ENCODE results near the gene ERBB4. TPM values are rescaled to one million over a fixed set of nuclear protein-coding genes. Genes with fewer than 3 reads are reported as not detected.
A peak's percentile ranks its signal among the peaks of the same experiment; 100 is the strongest.

Gene ERBB4
- total RNA-seq, 2 experiments from 2014 or later = not detected

GRCh38 chr2:212392544-212392943 lies 146.1 kb downstream of the ERBB4 start:
- H3K4me3 Mint-ChIP-seq = no peak overlapping the region
- no peaks in the 10 kb centered on the region for H3K4me1 Mint-ChIP-seq (ENCODE audit: low read depth)
- POLR2A ChIA-PET = no interaction called here
- H3K4me1 ChIP-seq (ENCODE audit: insufficient read depth, low read length) = no peaks in the 10 kb centered on the region
- H3K27me3 Mint-ChIP-seq = no peaks in the 10 kb centered on the region
- no peaks in the 10 kb centered on the region for H3K9me3 ChIP-seq (ENCODE audit: control insufficient read depth in 1 of 2, insufficient read depth in 1 of 2, low read length in 2 of 2)
- no peak for DNase-seq
- no peak overlapping the region for H3K4me3 ChIP-seq (ENCODE audit: low read length)
- H3K36me3 ChIP-seq (ENCODE audit: insufficient read depth, low read length) = no peaks in the 10 kb centered on the region
- H3K36me3 Mint-ChIP-seq (ENCODE audit: low read depth) = no peaks in the 10 kb centered on the region
- no peaks in the 10 kb centered on the region for H3K27me3 ChIP-seq (ENCODE audit: control insufficient read depth in 1 of 2, insufficient read depth in 2 of 2, low read length in 2 of 2)
- H3K27ac Mint-ChIP-seq = no peak overlapping the region
- CTCF ChIA-PET = no interaction called here
- no peak overlapping the region for H3K27ac ChIP-seq (ENCODE audit: low read depth in 1 of 2, low read length in 2 of 2)
- TF ChIP-seq CTCF (IDR thresholded peaks at IDR 0.05) = no peak
- no peak for ATAC-seq (ENCODE audit: poor library complexity)
- intact Hi-C loops (cut with DNase I, micrococcal nuclease) = no loop called here
- H3K9me3 Mint-ChIP-seq = no peaks in the 10 kb centered on the region

DNA sequence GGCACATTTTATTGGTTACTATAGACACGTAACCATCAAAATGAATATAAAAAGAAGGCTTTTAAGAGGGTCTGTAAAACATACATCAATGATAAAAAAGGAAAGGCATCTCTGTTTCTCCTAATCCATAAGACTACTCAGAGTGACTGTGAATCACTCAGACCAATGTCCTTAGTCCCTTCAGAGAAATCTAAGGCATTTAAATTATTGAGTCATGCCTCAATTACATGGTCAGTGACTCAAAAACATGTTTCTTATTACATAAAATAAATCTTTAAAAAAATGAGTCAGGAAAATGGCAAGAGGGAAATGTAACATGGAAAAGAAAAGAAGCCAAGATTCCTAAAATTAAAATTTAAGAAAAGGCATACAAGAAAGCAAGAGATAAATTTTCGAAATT lies 146.6 kb downstream of the ERBB4 start:
- H3K27ac Mint-ChIP-seq = no peak overlapping the region
- no peaks in the 10 kb centered on the region for H3K36me3 ChIP-seq (ENCODE audit: insufficient read depth, low read length)
- H3K27ac ChIP-seq (ENCODE audit: low read depth in 1 of 2, low read length in 2 of 2) = no peak overlapping the region
- no peaks in the 10 kb centered on the region for H3K4me1 ChIP-seq (ENCODE audit: insufficient read depth, low read length)
- H3K4me3 ChIP-seq (ENCODE audit: low read length) = no peak overlapping the region
- POLR2A ChIA-PET = no interaction called here
- no peaks in the 10 kb centered on the region for H3K4me1 Mint-ChIP-seq (ENCODE audit: low read depth)
- no peaks in the 10 kb centered on the region for H3K27me3 Mint-ChIP-seq
- no peak for TF ChIP-seq CTCF (IDR thresholded peaks at IDR 0.05)
- intact Hi-C loops (cut with DNase I, micrococcal nuclease) = no loop called here
- CTCF ChIA-PET = no interaction called here
- H3K27me3 ChIP-seq (ENCODE audit: control insufficient read depth in 1 of 2, insufficient read depth in 2 of 2, low read length in 2 of 2) = no peaks in the 10 kb centered on the region
- ATAC-seq (ENCODE audit: poor library complexity) (no peak), DNase-seq (no peak)
- H3K4me3 Mint-ChIP-seq = no peak overlapping the region
- no peaks in the 10 kb centered on the region for H3K36me3 Mint-ChIP-seq (ENCODE audit: low read depth)
- no peaks in the 10 kb centered on the region for H3K9me3 ChIP-seq (ENCODE audit: control insufficient read depth in 1 of 2, insufficient read depth in 1 of 2, low read length in 2 of 2)
- H3K9me3 Mint-ChIP-seq = no peaks in the 10 kb centered on the region

GRCh38 chr2:212387146-212387545 lies 151.5 kb downstream of the ERBB4 start:
- Histone ChIP-seq H3K36me3 (ENCODE audit: insufficient read depth, low read length) (no peaks in the 10 kb centered on the region), H3K9me3 (ENCODE audit: control insufficient read depth in 1 of 2, insufficient read depth in 1 of 2, low read length in 2 of 2) (no peaks in the 10 kb centered on the region), H3K4me3 (ENCODE audit: low read length) (no peak overlapping the region), H3K27ac (ENCODE audit: low read depth in 1 of 2, low read length in 2 of 2) (no peak overlapping the region), H3K4me1 (ENCODE audit: insufficient read depth, low read length) (no peaks in the 10 kb centered on the region), H3K27me3 (ENCODE audit: control insufficient read depth in 1 of 2, insufficient read depth in 2 of 2, low read length in 2 of 2) (no peaks in the 10 kb centered on the region)
- peak; percentile 19 for TF ChIP-seq CTCF (IDR thresholded peaks at IDR 0.05)
- Mint-ChIP-seq H3K27me3 (no peaks in the 10 kb centered on the region), H3K4me1 (ENCODE audit: low read depth) (no peaks in the 10 kb centered on the region), H3K27ac (no peak overlapping the region), H3K4me3 (no peak overlapping the region), H3K36me3 (ENCODE audit: low read depth) (no peaks in the 10 kb centered on the region), H3K9me3 (no peaks in the 10 kb centered on the region)
- ATAC-seq (ENCODE audit: poor library complexity) (no peak), DNase-seq (no peak)
- ChIA-PET POLR2A (no interaction called here), CTCF (no interaction called here)
- intact Hi-C loops (cut with DNase I, micrococcal nuclease) = no loop called here

Measured in CD4-positive, alpha-beta T cell (primary cell).